HUES64 (cell line): ENCODE data around the gene CSNK1A1L.

Experiments used
- H3K27ac ChIP-seq: 2 replicates; pipeline ENCODE4 v1.7.0; 2013; ENCODE audit warnings: low read depth, low read length, inconsistent platforms
- H3K27me3 ChIP-seq: 2 replicates; pipeline ENCODE4 v1.6.1; 2013; ENCODE audit warnings: mild to moderate bottlenecking, low read length; ENCODE audit not compliant: insufficient read depth
- H3K36me3 ChIP-seq: 2 replicates; pipeline ENCODE4 v1.6.1; 2013; ENCODE audit warnings: mild to moderate bottlenecking, low read length; ENCODE audit not compliant: insufficient read depth
- H3K4me1 ChIP-seq: 2 replicates; pipeline ENCODE4 v1.6.1; 2013; ENCODE audit warnings: mild to moderate bottlenecking, low read length, moderate library complexity; ENCODE audit not compliant: insufficient read depth
- H3K4me3 ChIP-seq: 2 replicates; pipeline ENCODE4 v1.5.1; 2013; ENCODE audit warnings: mild to moderate bottlenecking, low read length, moderate library complexity
- H3K9ac ChIP-seq: 2 replicates; pipeline ENCODE4 v1.6.1; 2013; ENCODE audit warnings: mild to moderate bottlenecking, low read depth, low read length
- H3K9me3 ChIP-seq: 2 replicates; pipeline ENCODE4 v1.6.1; 2013; ENCODE audit warnings: low read depth, low read length; ENCODE audit not compliant: insufficient read depth
- WGBS: fragments of 150-250, 120-280 bp; methylation state at CpG from one replicate; pipeline ENCODE4 v1.1.7; 2013; ENCODE audit warnings: missing lambda C conversion rate; 5-methylcytosine and 5-hydroxymethylcytosine counted together

CSNK1A1L gene

DNA sequence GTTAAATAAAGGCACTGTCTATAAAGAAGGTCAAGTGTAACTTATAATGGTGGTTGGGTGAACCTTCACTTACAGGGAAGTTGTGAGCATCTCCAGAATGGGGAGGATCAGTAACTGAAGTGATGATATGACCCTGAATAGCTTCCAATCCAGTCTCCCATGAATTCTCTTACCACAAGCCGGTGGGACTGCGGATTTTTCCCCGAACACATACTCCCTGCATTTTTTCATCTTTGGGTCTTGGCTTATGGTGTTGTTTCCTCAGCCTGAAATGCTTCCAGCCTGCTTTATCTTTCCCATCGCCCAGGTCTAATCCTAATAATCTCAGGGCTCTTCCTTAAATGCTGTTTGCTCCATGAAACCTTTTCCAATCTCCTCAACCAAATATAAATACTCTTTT, 2.0 kb upstream of the CSNK1A1L start:
- no peaks in the 10 kb centered on the region for H3K36me3 ChIP-seq
- WGBS = 95% methylated on average over 4 of the region's 4 CpGs

DNA sequence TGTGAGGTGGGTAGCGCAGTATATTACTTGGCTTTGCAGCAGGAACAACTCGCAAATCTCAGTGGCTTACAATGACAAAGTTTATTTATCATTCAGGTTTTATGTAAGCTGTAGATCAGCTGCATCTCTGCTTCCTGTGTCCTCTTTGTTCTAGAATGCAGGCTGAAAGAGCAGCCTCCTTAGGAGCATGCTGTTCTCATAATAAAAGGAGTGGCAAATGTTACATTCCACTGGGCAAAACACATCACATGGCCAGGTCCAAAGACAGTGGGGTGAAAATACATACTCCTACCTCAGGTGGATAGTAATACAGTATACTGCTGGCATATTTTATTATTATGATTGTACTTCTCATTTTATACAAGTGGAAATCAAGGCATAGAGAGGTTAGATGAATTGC, 1.2 kb upstream of the CSNK1A1L start:
- 81% methylated on average over 2 of the region's 2 CpGs for WGBS
- H3K4me1 ChIP-seq = peaks cover 27% of the 10 kb centered on the region
- H3K9me3 ChIP-seq = no peaks in the 10 kb centered on the region
- no peaks in the 10 kb centered on the region for H3K36me3 ChIP-seq
- H3K4me3 ChIP-seq = no peak overlapping the region
- H3K9ac ChIP-seq = no peak overlapping the region
- peak overlapping the region; percentile 23; the same call in 1 of the 2 replicates for H3K27ac ChIP-seq
- no peaks in the 10 kb centered on the region for H3K27me3 ChIP-seq

More for the DNA sequence above, 2.0 kb upstream of the CSNK1A1L start:
- no peak overlapping the region for H3K27ac ChIP-seq
- no peaks in the 10 kb centered on the region for H3K27me3 ChIP-seq
- H3K4me1 ChIP-seq = peaks cover 24% of the 10 kb centered on the region
- no peak overlapping the region for H3K4me3 ChIP-seq
- no peaks in the 10 kb centered on the region for H3K9me3 ChIP-seq
- no peak overlapping the region for H3K9ac ChIP-seq

DNA sequence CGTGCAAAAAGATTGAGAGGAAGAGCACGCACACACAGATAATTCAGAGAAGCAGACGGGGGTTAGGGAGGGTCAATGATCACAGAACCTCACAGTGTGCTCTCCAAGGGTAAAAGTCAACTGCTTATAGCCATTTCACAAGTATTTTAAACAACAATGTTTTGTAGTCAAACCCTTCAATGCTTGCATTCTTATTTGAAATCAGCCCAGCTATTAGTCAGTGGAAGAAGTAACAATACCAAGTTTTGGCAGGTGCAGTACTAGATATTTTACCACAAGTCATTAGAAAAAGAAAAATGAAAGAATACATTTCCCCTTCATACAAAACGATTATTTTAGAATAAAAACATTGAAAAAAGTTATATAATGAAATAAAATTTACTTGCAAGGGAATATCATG, 2.6 kb downstream of the CSNK1A1L start:
- Histone ChIP-seq H3K4me1 (peaks cover 26% of the 10 kb centered on the region), H3K9me3 (no peaks in the 10 kb centered on the region), H3K36me3 (no peaks in the 10 kb centered on the region), H3K4me3 (no peak overlapping the region), H3K27me3 (no peaks in the 10 kb centered on the region), H3K9ac (no peak overlapping the region), H3K27ac (no peak overlapping the region)
- WGBS = 80% methylated on average over 3 of the region's 4 CpGs

DNA sequence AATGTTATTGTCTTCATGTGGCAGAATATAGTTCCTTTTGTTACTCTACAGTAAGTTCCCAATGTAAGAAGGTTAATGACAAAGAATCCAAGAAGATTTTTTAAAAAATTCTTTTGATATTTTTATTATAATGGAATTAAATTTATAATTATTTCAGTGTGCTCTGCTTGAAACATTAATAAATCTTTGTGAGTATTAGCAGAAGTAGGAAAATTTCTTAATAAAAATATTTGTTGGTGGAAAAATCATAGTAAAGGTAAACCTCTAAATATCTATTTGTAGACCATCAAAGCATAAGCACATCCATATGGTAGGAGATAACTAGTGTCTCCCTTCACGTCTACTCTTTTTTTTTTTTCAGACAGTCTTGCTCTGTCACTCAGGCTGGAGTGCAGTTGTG, 4.3 kb downstream of the CSNK1A1L start:
- 100% methylated on average over 1 of the region's 1 CpG for WGBS
- H3K27ac ChIP-seq = no peak overlapping the region

DNA sequence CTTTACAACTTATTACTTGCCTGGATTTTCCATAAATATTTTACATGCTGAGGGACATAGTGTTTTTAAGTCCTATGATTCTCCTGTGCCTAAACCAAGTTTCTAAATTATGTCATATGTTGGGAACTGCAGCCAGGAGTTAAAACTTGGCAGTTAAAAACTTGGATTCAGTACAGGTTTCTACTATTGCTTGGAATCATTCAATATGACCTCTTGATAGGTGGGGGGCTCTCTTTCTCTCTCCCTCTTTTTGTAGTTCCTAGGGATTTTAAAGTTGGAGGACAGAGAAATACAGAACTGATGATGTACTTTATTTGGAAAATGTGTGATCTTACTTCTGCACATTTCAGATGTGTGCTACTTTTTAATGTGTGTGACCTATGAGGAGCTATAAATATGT, 4.7 kb downstream of the CSNK1A1L start:
- Histone ChIP-seq H3K9me3 (no peaks in the 10 kb centered on the region), H3K9ac (no peak overlapping the region), H3K27ac (no peak overlapping the region), H3K36me3 (no peaks in the 10 kb centered on the region), H3K4me1 (peaks cover 8% of the 10 kb centered on the region; the same call in 1 of the 2 replicates), H3K4me3 (no peak overlapping the region), H3K27me3 (no peaks in the 10 kb centered on the region)

More for the DNA sequence above, 4.3 kb downstream of the CSNK1A1L start:
- H3K4me3 ChIP-seq = no peak overlapping the region
- H3K9me3 ChIP-seq = no peaks in the 10 kb centered on the region
- H3K4me1 ChIP-seq = peaks cover 9% of the 10 kb centered on the region
- no peak overlapping the region for H3K9ac ChIP-seq
- H3K36me3 ChIP-seq = no peaks in the 10 kb centered on the region
- no peaks in the 10 kb centered on the region for H3K27me3 ChIP-seq

DNA sequence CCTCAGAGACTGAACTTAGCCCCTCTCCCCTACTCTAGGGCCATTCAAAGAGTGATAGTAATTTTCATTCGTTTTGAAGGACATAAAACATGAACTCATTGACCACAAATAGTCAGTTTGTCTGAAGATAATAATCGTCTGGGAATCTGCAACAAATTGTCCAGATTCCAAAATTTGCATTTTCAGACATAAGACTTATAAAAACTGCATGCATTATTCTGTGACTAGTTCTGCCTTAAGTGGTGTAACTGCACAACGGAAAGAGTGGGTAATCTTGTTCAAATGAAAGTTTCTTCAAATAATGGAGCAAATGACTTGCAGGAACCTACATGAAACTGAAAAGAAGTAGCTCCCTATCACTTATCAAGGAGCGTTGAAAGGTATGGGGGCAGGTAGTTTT, 8.4 kb downstream of the CSNK1A1L start:
- no peaks in the 10 kb centered on the region for H3K36me3 ChIP-seq
- no peaks in the 10 kb centered on the region for H3K27me3 ChIP-seq
- no peaks in the 10 kb centered on the region for H3K4me1 ChIP-seq
- no peak overlapping the region for H3K9ac ChIP-seq
- no peak overlapping the region for H3K4me3 ChIP-seq
- WGBS = 90% methylated on average over 4 of the region's 4 CpGs
- no peak overlapping the region for H3K27ac ChIP-seq
- no peaks in the 10 kb centered on the region for H3K9me3 ChIP-seq

DNA sequence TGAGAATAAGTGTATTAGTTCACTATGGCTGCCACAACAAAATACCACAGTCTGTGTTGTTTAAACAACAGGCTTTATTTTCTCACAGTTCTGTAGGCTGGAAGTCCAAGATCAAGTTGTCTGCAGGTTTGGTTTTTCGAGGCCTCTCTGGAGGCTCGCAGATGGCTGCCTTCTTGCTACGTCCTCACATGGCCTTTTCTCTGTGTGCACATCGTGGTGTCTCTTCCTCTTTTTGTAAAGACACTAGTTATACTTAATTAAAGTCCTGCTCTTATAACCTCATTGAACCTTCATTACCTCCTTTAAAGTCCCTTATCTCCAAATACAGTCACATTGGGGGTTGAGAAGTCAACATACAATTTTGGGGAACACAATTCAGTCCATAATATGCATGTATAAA, 10.6 kb downstream of the CSNK1A1L start:
- H3K4me1 ChIP-seq = no peaks in the 10 kb centered on the region
- H3K27ac ChIP-seq = no peak overlapping the region
- no peak overlapping the region for H3K9ac ChIP-seq
- H3K4me3 ChIP-seq = no peak overlapping the region
- WGBS = 92% methylated on average over 4 of the region's 4 CpGs
- no peaks in the 10 kb centered on the region for H3K9me3 ChIP-seq
- no peaks in the 10 kb centered on the region for H3K27me3 ChIP-seq
- H3K36me3 ChIP-seq = no peaks in the 10 kb centered on the region

DNA sequence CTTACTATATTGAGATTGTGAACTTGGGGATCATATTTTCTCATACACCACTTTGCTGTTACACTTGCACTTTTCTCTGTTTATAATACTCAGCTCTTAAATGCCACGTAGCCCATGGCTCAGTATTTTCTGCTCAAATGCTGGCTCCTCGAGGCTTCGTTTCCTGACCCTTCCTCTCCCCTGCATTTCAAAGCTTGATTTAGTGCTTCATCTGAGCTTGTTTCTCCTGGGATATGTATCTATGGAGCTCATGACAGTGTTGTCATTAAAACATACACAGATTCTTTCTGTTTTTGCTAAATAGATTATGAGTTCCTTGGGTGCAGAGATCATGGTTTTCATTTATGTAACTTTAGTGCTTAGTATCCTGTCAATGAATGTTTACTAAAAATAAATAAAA, 11.4 kb downstream of the CSNK1A1L start:
- Histone ChIP-seq H3K4me1 (no peaks in the 10 kb centered on the region), H3K27ac (no peak overlapping the region), H3K4me3 (no peak overlapping the region), H3K9me3 (no peaks in the 10 kb centered on the region), H3K36me3 (no peaks in the 10 kb centered on the region), H3K27me3 (no peaks in the 10 kb centered on the region), H3K9ac (no peak overlapping the region)
- WGBS = 82% methylated on average over 3 of the region's 3 CpGs

DNA sequence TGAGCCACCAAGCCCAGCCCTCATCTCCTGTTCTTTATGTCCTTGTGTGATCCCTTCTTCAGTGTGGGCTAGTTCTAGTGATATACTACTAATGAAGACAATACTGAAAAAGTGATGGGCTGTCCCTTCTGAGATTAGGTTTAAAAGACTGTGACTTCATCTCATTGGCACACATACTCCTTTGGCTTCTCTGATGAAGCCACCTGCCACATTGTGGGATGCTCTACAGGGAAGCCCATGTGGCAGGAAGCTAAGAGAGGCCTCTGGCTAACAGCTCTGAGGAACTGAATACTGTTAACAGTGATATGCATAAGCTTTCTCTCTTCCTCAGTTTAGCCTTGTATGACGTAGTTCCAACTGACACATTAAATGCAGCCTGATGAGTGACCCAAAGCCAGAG, 13.6 kb downstream of the CSNK1A1L start:
- no peaks in the 10 kb centered on the region for H3K27me3 ChIP-seq
- H3K27ac ChIP-seq = no peak overlapping the region
- WGBS = 96% methylated on average over 1 of the region's 1 CpG
- no peaks in the 10 kb centered on the region for H3K36me3 ChIP-seq
- H3K9ac ChIP-seq = no peak overlapping the region
- no peak overlapping the region for H3K4me3 ChIP-seq
- H3K9me3 ChIP-seq = no peaks in the 10 kb centered on the region
- no peaks in the 10 kb centered on the region for H3K4me1 ChIP-seq

DNA sequence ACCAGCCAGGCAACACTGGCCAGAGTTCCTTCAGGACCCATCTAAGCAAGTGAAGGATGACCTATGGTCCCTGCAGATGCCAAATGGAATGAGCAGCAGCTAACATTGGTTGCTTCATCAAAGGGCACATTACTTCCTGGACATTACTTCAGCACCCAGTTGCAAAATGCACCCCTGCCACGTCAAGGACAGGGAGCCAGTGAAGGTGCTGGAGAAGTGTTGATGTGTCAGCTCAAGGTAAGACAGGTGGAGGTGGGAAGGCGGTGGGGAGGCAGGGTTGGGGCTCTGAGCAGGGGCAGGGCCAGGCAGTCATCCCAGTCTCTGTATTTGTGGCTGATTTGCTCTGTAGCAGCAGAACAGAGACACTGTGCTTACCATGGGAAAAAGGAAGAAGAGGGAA, 14.6 kb downstream of the CSNK1A1L start:
- H3K9ac ChIP-seq = no peak overlapping the region
- 91% methylated on average over 2 of the region's 2 CpGs for WGBS
- no peaks in the 10 kb centered on the region for H3K9me3 ChIP-seq
- no peaks in the 10 kb centered on the region for H3K4me1 ChIP-seq
- no peak overlapping the region for H3K4me3 ChIP-seq
- H3K27me3 ChIP-seq = no peaks in the 10 kb centered on the region
- no peaks in the 10 kb centered on the region for H3K36me3 ChIP-seq
- no peak overlapping the region for H3K27ac ChIP-seq

DNA sequence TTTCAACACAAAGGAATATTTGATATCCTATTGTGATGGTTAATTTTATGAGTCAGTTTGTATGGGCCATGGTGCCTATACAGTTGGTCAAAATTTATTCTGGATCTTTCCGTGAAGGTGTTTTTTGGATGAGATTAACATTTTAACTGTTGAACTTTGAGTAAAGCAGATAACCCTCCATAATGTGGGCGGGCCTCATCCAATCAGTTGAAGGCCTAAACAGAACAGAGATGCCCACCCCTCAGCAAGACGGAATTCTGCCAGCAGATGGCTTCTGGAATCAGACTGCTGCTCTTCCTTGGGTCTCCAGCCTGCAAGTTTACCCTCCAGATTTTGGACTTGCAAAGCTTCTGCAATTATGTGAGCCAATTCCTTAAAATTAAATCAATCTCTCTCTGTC, 16.0 kb downstream of the CSNK1A1L start:
- Histone ChIP-seq H3K9ac (no peak overlapping the region), H3K4me1 (no peaks in the 10 kb centered on the region), H3K27ac (no peak overlapping the region), H3K9me3 (no peaks in the 10 kb centered on the region), H3K4me3 (no peak overlapping the region), H3K27me3 (no peaks in the 10 kb centered on the region), H3K36me3 (no peaks in the 10 kb centered on the region)
- 91% methylated on average over 3 of the region's 3 CpGs for WGBS

DNA sequence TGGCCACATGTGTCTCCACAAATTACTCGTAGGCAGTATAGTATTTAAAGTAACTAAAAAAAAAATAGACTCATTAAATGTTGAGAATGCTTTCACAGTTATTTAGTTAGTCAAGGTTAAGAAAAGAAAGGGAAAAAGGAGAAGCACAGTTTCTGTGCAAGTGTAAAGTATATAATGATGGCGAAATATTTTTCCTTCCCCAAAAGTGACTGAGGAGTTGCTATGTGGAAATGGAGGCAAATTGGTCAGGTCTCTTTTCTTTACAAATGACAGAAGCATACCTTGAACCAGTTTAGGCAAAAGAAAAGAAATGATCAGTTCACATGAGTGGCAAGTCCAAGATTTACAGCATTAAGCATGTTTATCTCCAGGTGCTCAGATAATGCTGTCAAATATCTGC, 18.0 kb downstream of the CSNK1A1L start:
- Histone ChIP-seq H3K36me3 (no peaks in the 10 kb centered on the region), H3K27me3 (no peaks in the 10 kb centered on the region), H3K9ac (no peak overlapping the region), H3K9me3 (no peaks in the 10 kb centered on the region), H3K4me1 (no peaks in the 10 kb centered on the region), H3K27ac (no peak overlapping the region), H3K4me3 (no peak overlapping the region)
- 100% methylated on average over 1 of the region's 2 CpGs for WGBS
